Neural progenitor cell (in vitro differentiated cells): ENCODE measurements around the gene GBP1.
"Not testable (repeated sequence)": the region's sequence is repeated elsewhere in the genome, so short reads cannot be mapped to it uniquely, and the experiment has no call there.

ENCODE experiments used
- EZH2 ChIP-seq: fragments of 200-600 bp; sonication (generic); IDR thresholded peaks from 2 replicates; pipeline ENCODE4 v1.6.1; 2017; ENCODE audit warnings: antibody characterized with exemption, mild to moderate bottlenecking, moderate library complexity
- EZH2phosphoT487 ChIP-seq: fragments of 200-600 bp; sonication (generic); IDR thresholded peaks from 2 replicates; pipeline ENCODE4 v1.6.1; 2017; ENCODE audit warnings: antibody characterized with exemption
- TF ChIP-seq, protein P1 (sequence below): fragments of 200-600 bp; sonication (generic); IDR thresholded peaks from 2 replicates; pipeline ENCODE4 v1.5.1; 2017; ENCODE audit warnings: antibody characterized with exemption, mild to moderate bottlenecking

DNA sequence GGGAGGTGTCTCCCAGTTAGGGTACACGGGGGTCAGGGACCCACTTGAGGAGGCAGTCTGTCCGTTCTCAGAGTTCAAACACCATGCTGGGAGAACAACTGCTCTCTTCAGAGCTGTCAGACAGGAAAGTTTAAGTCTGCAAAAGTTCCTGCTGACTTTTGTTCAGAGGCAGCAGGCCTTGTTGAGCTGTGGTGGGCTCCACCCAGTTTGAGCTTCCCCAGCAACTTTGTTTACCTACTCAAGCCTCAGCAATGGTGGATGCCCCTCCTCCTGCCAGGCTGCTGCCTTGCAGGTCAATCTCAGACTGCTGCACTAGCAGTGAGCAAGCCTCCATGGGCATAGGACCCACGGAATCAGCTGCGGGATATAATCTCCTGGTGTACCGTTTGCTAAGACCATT is 31.0 kb downstream of the GBP1 start:
- TF ChIP-seq, protein P1, sequence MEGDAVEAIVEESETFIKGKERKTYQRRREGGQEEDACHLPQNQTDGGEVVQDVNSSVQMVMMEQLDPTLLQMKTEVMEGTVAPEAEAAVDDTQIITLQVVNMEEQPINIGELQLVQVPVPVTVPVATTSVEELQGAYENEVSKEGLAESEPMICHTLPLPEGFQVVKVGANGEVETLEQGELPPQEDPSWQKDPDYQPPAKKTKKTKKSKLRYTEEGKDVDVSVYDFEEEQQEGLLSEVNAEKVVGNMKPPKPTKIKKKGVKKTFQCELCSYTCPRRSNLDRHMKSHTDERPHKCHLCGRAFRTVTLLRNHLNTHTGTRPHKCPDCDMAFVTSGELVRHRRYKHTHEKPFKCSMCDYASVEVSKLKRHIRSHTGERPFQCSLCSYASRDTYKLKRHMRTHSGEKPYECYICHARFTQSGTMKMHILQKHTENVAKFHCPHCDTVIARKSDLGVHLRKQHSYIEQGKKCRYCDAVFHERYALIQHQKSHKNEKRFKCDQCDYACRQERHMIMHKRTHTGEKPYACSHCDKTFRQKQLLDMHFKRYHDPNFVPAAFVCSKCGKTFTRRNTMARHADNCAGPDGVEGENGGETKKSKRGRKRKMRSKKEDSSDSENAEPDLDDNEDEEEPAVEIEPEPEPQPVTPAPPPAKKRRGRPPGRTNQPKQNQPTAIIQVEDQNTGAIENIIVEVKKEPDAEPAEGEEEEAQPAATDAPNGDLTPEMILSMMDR: not testable (repeated sequence)
- not testable (repeated sequence) for TF ChIP-seq EZH2, EZH2phosphoT487
